ENCODE results near the gene NELL1.

The NELL1 gene

GRCh38 chr11:21113876-21114275 lies 444.5 kb downstream of the NELL1 start:
- DNase-seq (ENCODE audit: low read depth) = no peak
- no peak overlapping the region for H3K4me3 ChIP-seq (replicated peaks; ENCODE audit: low read depth, low read length)
- TF ChIP-seq CTCF (IDR thresholded peaks at IDR 0.05; ENCODE audit: low read length, missing control alignments) = no peak

DNA sequence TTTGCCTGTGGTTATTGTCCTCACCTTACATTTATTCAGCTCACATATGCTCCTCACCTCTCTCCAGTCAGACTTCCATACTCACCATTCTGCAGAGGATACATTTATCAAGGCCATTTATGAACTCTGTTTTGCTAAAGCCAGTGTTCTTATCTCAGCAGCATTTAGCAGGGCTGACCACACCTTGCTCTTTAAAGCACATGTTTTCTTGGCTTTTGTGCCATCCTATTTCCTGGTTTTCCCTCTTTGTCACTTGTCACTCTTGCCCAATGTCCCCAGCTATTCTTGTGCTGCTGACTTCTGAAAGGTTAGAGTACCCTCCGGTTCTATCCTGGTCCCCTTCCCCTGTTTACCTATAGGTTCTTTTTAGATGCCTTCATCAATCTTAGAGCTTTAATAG lies 446.6 kb downstream of the NELL1 start:
- H3K4me3 ChIP-seq (replicated peaks; ENCODE audit: low read depth, low read length) = no peak overlapping the region
- no peak for TF ChIP-seq CTCF (IDR thresholded peaks at IDR 0.05; ENCODE audit: low read length, missing control alignments)
- DNase-seq (ENCODE audit: low read depth) = no peak

GRCh38 chr11:21119411-21119810 lies 450.0 kb downstream of the NELL1 start:
- no peak overlapping the region for H3K4me3 ChIP-seq (replicated peaks; ENCODE audit: low read depth, low read length)
- no peak for DNase-seq (ENCODE audit: low read depth)
- no peak for TF ChIP-seq CTCF (IDR thresholded peaks at IDR 0.05; ENCODE audit: low read length, missing control alignments)

GRCh38 chr11:21121991-21122390 lies 452.6 kb downstream of the NELL1 start:
- no peak for DNase-seq (ENCODE audit: low read depth)
- H3K4me3 ChIP-seq (replicated peaks; ENCODE audit: low read depth, low read length) = no peak overlapping the region
- TF ChIP-seq CTCF (IDR thresholded peaks at IDR 0.05; ENCODE audit: low read length, missing control alignments) = no peak

GRCh38 chr11:21122523-21122922 lies 453.1 kb downstream of the NELL1 start:
- no peak for TF ChIP-seq CTCF (IDR thresholded peaks at IDR 0.05; ENCODE audit: low read length, missing control alignments)
- no peak for DNase-seq (ENCODE audit: low read depth)
- H3K4me3 ChIP-seq (replicated peaks; ENCODE audit: low read depth, low read length) = no peak overlapping the region

DNA sequence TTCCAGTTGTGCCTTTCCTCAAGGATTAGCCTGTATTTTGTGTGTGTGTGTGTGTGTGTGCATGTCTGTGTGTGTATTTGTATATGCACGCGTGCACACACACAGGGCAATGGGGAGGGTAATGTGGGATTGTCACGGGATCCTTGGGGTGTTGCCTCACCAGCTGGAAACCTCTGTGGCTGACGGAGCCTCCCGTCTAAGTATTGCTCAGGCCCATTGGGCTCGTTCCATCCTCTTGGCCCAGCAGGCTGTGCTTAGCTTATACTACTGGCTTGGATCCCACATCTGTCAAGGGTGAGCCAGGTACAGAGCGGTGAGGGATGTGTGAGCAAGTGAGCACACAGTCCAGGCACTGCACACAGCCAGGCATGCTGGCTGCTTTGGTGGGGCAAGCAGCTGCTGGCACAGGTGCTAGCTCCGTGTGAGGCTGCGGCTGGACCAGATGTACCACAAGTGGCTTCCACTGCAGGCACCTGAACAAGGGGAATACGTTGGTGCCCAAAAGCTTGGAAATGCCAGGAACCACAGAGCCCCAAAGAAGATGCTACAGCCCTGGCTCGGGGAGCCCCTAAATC lies 462.8 kb downstream of the NELL1 start:
- no peak for TF ChIP-seq CTCF (IDR thresholded peaks at IDR 0.05; ENCODE audit: low read length, missing control alignments)
- H3K4me3 ChIP-seq (replicated peaks; ENCODE audit: low read depth, low read length) = no peak overlapping the region
- DNase-seq (ENCODE audit: low read depth) = no peak

DNA sequence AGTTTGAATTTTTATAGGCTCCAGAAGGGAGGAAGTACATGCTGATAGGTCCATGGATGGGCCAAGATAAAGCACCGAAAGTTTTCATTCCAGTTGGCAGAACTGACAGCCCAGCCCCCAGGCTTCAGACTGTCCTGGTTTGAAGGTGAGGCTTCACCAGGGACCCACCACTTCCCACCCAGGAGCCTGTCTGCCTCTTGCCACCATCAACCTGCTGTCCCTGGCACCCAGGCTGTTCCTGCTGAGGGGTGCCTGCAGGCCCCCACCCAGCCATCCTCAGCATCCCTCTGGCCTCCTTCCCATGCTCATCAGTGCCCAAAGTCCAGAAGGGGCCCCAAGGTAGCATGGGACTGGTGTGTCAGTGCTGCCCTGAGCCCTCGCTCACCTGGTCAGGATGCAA lies 463.9 kb downstream of the NELL1 start:
- DNase-seq (ENCODE audit: low read depth) = no peak
- no peak overlapping the region for H3K4me3 ChIP-seq (replicated peaks; ENCODE audit: low read depth, low read length)
- TF ChIP-seq CTCF (IDR thresholded peaks at IDR 0.05; ENCODE audit: low read length, missing control alignments) = no peak
